ES-I3 (cell line): Measurements from ENCODE around the gene TRIM31.
A peak's percentile ranks its signal among the peaks of the same experiment; 100 is the strongest.

Experiments
- H3K36me3 ChIP-seq: 2 replicates; pipeline ENCODE4 v1.6.1; 2013; ENCODE audit warnings: mild to moderate bottlenecking, low read length, control low read depth, moderate library complexity; ENCODE audit not compliant: insufficient read depth
- H3K4me1 ChIP-seq: 2 replicates; pipeline ENCODE4 v1.6.1; 2013; ENCODE audit warnings: mild to moderate bottlenecking, control low read depth, low read length; ENCODE audit not compliant: insufficient read depth
- H3K9ac ChIP-seq: 2 replicates; pipeline ENCODE4 v1.6.1; 2013; ENCODE audit warnings: low read depth, mild to moderate bottlenecking, low read length, moderate library complexity
- H3K9me3 ChIP-seq: 2 replicates; pipeline ENCODE4 v1.6.1; 2013; ENCODE audit warnings: mild to moderate bottlenecking, low read length, moderate library complexity; ENCODE audit not compliant: control insufficient read depth, insufficient read depth

Gene TRIM31

DNA sequence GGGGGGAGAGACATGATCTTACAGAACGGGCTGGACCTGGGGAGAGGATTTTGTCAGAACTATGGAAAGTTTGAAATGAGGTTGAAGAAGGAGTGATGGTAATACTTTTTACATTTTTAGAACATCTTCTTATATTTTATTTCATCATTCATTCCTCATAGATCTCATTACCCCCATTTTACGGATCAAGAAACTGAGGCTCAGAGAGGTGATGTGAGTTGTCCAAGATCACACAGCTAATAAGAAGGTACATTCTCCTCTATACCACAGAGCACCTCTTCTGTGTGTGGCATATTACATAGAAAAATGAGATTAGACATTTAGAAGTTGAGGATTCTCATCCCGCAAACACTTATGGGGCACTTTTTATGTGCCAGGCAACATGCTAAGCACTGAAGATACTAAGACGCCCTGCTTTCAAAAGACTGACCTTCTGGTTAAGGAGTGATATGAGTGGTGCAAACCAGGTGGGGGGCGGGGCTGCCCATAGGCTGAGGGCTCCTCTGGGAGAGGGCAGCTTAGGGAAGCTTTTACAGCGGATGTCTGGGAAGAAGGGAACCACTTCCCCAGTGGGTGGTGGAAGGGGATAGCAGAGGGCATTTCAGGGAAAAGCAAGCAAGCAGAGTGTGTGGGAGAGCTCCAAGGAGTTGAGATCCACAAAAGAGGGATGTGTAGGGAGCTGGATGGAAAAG, 19.9 kb downstream of the TRIM31 start:
- no peak overlapping the region for H3K9ac ChIP-seq
- H3K36me3 ChIP-seq: no peaks in the 10 kb centered on the region
- no peaks in the 10 kb centered on the region for H3K9me3 ChIP-seq
- peaks cover 4% of the 10 kb centered on the region; the same call in 1 of the 2 replicates for H3K4me1 ChIP-seq

DNA sequence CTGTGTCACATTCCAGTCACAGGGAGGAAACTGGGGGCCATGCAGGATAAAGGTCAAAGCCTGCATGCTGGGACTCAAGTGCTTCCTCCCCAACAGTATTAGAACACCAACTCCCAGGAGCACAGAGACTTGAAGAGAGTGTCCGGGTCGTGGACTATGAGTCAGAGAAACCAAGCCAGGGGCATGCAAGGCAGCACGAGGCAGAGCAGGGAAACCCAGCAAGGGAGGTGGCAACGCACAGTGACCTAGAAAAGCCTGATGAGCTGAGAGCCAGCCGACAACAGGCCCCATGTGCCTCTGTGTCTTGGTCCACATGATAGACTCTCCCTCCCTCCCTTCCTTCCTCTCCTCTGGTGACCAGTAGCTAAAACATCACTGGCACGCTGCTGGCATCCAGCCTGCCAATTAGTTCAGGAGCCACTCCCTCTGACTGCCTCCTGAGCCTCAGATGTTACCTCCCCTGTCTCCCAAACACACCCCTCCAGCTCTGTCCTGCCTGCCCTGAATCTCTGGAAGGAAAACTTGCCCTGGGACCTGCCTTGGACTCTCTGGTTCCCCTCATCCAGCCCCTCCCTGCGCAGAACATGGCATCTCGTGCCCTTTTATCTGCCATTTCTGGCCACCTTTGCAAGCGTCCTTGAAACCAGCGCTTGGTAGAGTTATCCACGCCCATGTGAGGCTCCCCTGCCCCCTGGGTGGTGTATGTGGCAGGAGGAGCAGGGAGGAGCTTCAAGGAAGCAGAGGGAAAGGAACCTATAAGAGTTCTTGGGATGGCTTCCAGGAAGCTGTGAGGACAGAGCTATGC, 21.1 kb downstream of the TRIM31 start:
- Histone ChIP-seq H3K9me3 (no peaks in the 10 kb centered on the region), H3K4me1 (peaks cover 4% of the 10 kb centered on the region; the same call in 1 of the 2 replicates), H3K9ac (no peak overlapping the region), H3K36me3 (no peaks in the 10 kb centered on the region)

DNA sequence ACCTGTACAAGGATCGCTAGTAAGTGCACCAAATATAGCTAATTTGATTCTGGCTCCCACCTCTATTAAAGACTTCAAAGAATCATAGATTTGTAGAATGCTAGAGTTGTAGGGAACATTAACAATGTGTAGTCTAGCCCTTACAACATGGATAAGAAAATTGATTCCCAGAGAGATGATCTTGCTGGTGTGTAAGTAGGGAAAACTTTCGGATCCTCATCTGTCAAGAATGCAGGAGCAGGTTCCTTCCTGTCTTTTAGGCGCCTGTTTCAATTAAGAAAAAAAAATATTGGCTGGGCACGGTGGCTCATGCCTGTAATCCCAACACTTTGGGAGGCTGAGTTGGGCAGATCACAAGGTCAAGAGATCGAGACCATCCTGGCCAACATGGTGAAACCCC, 25.0 kb downstream of the TRIM31 start:
- no peaks in the 10 kb centered on the region for H3K9me3 ChIP-seq
- H3K9ac ChIP-seq: no peak overlapping the region
- H3K4me1 ChIP-seq: no peaks in the 10 kb centered on the region
- H3K36me3 ChIP-seq: no peaks in the 10 kb centered on the region

DNA sequence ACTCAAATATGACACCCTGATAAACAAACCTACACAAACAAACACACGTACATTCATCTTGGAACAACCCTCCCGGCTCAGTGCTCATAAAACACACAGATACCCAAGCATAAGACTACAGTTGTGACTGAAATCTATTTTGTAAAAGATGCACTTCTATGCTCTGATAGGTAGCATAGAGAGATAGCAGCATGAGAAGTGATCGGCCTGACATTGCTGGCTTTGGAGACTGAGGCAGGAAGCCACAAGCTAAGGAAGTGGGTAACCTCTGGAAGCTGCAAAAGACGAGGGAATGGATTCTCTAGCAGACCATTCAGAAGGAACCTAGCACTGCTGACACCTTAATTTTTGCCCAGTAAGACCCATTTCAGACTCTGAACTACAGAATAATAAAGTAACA, 35.7 kb downstream of the TRIM31 start:
- Histone ChIP-seq H3K36me3 (no peaks in the 10 kb centered on the region), H3K9ac (no peak overlapping the region), H3K4me1 (peaks cover 14% of the 10 kb centered on the region), H3K9me3 (no peaks in the 10 kb centered on the region)

DNA sequence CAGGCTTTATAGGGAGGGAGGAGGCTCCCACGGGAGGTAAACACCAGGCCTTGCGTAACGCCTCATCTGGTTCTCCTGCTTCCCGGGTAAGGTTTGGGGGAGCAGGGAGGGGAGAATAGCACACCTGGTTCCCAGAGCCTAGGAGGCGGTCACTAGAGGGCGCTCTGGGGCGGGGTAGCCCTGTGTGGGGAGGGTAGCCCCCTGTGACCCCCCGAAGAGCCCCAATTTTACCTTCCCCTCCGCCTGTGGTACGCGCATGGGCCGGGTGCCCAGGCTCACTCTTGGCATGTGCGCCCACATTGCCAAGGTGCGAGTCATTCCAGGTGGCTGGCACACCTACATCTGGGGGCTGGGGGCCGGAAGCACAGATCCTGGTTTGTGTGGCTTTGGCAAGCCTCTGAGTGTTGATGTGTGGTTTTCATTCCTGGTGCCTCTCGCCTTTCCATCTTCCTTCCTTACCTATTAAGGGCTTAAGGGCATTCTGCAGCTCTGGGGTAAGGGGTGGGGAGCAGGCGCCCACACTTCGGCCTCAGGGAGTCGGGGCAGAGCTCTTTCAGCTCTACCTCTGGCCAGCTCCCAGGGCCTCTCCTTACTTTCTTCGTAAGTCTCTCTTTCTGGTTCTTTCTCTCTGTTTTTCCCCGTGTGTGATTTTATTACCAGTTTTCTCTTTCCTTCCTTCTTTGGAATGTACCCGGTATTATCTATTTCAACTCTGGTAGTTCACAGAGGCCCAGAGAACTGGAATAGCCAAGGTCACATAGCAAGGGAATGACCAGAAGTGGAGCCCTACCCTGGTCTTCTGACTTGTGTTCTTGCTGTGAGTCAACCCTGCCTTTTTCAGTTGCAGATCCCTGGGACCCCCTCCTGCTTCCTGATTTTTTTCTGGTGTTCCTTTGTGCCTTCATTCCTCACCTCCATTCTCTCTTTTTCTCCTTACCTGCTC, 36.8 kb downstream of the TRIM31 start:
- no peaks in the 10 kb centered on the region for H3K36me3 ChIP-seq
- H3K9ac ChIP-seq: peak overlapping the region; percentile 61
- H3K9me3 ChIP-seq: no peaks in the 10 kb centered on the region
- peaks cover 14% of the 10 kb centered on the region for H3K4me1 ChIP-seq

DNA sequence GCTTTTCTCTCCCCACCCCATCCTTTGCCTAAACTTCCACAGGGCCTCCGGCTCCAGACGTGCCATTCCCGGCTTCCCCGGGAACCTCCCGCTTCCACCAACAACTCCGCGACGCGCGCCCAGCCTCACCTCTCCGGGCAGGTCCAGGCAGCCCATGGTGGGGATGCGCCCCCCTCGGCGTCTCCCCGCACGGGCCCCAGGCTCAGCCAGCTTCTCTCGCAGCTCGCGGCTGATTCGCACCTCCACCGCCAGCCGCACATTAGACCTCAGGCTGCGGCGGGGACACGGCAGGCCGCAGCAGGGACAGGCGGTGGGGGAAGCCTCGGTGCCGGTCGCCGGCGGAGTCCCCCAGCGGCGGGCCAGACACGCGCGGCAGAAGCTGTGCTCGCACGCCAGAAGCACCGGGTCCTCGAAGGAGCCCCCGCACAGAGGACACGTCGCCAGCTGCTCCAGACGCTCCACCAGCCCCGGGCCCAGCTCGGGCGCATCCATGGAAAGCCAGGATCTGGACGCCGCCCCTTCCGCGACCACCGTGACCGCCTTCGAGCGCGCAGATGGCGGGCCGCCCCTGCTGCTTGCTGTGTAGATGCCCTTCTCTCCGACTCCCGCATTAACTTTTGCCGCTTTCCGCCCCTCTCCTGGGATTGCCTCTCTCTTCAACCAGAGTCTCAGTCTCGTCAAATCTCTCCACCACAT, 37.6 kb downstream of the TRIM31 start, which contains the start of gene RNF39:
Gene RNF39 (minus strand): TSS at position 676 of the 696 bp plus-strand sequence. CDS start 184 bp downstream, at position 492.
- H3K9me3 ChIP-seq: no peaks in the 10 kb centered on the region
- H3K36me3 ChIP-seq: no peaks in the 10 kb centered on the region
- H3K4me1 ChIP-seq: peaks cover 14% of the 10 kb centered on the region
- H3K9ac ChIP-seq: peak within 1 kb of the TSS; percentile 61

DNA sequence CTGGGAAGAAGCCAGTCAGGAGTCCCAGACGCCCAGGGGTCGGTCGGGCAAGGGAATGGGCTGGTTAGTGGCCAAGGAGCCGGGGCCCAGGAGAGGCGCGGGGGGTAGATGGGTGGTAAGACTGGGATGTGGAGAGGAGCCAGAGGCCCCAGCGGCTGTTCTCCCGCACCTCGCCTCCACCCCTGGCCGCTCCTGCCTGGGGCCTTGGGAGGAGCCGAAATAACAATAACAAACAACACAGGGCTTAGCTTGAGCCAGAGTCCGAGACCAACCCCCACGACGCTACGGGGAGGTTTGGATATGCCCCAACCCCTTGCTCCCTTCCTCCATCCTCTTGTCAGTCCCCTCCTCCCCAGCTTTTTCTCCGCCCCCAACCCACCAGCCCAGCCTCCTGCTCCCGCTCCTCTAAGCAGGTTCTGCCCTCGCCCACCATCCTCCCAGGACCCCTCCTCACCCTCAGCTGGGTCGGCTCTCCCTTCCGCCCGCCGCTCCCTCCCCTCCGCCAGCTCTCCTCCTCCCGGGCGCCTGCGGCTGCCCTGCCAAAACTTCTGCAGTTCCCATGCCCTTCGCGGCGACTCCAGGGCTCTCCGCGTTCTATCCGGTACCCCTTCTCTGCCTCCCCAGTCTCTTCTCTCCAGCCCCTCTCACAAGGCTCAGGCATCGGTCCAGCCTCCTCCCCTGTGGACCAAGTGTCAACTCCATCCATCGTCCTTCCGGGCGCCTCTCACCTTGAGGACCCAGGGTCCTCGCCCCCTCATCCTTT, 38.4 kb downstream of the TRIM31 start:
- H3K4me1 ChIP-seq: peaks cover 14% of the 10 kb centered on the region
- no peaks in the 10 kb centered on the region for H3K9me3 ChIP-seq
- H3K36me3 ChIP-seq: no peaks in the 10 kb centered on the region
- peak overlapping the region; percentile 61; the same call in 1 of the 2 replicates for H3K9ac ChIP-seq

DNA sequence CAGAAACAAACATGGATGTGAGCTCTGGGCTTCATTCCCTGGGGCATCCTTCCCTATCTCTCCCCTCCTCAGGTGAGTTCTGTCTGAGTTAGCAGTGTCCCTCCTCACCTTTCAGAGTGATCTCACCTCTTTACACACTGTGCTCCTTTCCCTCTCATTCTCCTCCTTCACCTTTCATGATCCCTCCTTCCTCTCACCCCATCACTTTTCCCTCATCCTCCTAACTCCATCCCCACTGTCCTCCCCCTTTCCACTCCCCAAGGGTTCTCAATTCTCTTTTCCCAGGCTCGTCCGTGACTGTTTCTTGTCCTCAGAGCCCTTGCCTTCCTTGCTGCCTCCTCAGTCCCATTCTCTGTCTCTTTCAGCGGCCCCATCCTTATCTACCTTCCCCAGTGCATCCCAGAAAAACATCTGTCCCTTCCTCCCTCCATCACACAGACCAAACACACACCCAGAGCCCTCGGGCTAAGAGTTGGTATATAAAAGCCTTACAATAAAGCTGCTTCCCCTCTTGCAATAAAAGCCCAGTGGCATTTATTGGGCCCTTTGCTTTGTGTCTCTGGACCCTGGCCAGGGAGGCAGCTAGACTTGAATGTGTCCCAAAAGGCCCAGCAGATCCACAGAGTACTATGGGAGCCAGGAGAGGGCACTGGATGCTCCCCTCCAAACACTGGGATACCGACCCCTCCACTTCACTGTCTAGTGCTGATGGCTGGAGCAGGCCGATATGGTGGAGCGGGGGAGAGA, 39.2 kb downstream of the TRIM31 start:
- Histone ChIP-seq H3K9me3 (no peaks in the 10 kb centered on the region), H3K4me1 (peaks cover 14% of the 10 kb centered on the region), H3K36me3 (no peaks in the 10 kb centered on the region), H3K9ac (peak overlapping the region; percentile 61)

DNA sequence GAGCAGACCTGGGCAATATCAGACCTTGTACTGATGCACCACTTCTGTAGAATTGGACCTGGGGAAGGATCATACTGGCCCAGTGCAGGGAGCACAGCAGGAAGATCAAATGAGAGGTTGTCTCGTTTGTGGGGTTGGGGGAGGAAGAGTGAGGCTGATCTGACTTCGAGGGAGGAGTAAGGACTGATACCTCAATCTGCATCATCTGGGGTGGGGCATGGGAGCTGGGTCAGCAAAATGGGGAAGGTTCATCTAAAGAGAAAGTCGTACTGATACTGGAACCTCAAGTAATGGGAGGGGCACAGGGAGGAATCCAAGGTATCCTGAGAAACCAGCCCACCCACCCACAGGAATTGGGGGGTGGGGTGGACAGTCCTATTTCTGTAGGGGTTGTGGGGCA, 41.0 kb downstream of the TRIM31 start:
- H3K4me1 ChIP-seq: peaks cover 14% of the 10 kb centered on the region
- H3K36me3 ChIP-seq: no peaks in the 10 kb centered on the region
- peak overlapping the region; percentile 41; the same call in 1 of the 2 replicates for H3K9ac ChIP-seq
- H3K9me3 ChIP-seq: no peaks in the 10 kb centered on the region

DNA sequence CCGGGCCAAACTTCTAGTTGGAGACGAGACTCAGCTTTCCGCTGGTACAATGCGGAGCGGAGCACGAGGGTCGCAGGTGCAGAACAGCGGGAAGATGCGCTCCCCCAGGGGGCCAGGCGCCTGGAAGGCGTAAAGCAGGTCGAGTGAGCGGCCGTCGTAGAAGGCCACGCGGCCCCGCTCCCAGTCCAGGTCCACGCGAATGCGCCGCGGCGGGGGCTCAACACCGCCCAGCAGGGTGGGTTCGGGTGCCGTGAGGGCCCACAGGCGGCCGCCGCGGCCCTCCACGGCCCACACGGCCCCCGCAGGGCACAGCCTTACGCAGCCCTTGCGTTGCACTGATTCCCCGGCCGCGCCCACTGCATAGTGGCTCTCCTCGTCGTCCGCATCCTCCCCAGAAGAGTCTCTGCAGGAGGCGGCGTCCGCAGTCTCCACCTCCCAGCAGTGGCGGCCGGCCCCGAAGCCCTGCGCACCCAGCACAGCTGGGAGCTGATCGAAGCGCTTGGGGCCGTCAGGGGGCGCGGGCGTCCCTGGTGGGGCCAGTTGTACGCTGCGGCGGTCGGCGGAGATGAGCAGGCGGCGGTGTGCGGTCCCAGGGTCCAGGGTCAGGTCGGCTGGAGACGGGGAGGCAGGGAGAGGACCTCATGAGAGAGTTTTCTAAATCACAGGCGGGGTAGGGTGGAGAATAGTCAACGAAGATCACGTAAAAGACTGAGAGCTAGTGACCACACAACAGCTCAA, 41.6 kb downstream of the TRIM31 start:
- Histone ChIP-seq H3K9me3 (no peaks in the 10 kb centered on the region), H3K4me1 (peaks cover 9% of the 10 kb centered on the region), H3K36me3 (no peaks in the 10 kb centered on the region), H3K9ac (peak overlapping the region; percentile 41; the same call in 1 of the 2 replicates)

DNA sequence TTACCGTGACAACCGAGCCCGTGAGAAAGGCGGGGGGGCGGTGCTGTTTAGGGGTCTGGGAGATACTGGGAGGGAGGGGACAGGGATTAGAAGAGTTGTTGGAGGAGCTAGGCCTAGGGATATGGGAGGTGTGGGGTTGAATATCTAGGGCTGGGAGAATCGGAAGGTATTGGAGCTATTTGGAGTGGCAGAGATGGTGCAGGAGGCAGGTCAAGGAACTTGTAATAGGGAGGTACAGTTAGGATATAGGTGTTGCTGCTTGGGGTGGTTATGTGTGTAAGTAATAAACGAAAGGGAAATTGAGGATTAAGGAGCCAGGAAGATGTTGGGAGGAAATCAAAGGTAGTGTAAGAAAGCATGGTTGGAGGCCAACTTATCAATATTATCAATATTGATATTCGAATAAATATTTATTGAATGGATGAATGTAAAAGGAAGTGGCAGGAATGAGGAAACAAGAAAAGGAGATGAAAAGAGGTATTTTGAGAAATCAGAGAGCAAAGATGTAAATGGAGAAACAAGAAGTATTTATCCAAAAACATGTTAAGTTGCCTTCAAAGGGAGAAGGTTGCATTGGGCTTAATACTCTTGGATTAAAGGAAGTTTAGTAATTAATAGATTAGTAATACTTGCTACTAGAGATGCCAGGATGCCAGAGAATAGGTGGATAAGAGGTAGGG, 45.3 kb downstream of the TRIM31 start:
- no peaks in the 10 kb centered on the region for H3K9me3 ChIP-seq
- H3K9ac ChIP-seq: peak overlapping the region; percentile 67; the same call in 1 of the 2 replicates
- H3K36me3 ChIP-seq: no peaks in the 10 kb centered on the region; the same call in 1 of the 2 replicates
- no peaks in the 10 kb centered on the region; the same call in 1 of the 2 replicates for H3K4me1 ChIP-seq
